Keratinocyte (primary cell): ENCODE data around the gene NCOA7. TPM values are rescaled to one million over a fixed set of nuclear protein-coding genes. Genes with fewer than 3 reads are reported as not detected.

Experiments used
- DNase-seq: peaks from one replicate; pipeline ENCODE4 v3.0.0-alpha.2; 2011; ENCODE audit warnings: low read depth, missing footprints, low spot score
- FAIRE-seq: peaks from 2 replicates; lab custom pipeline; 2011; peaks lifted over from hg19 to GRCh38; lab: Jason Lieb, UNC
- H2AFZ ChIP-seq: 2 replicates; pipeline ENCODE4 v1.6.0; 2012; ENCODE audit warnings: low read length, control low read depth, inconsistent platforms; ENCODE audit not compliant: control insufficient read depth
- H3K27ac ChIP-seq: 2 replicates; pipeline ENCODE4 v1.5.1; 2011; ENCODE audit warnings: low read length; ENCODE audit not compliant: control insufficient read depth, insufficient read depth
- H3K27me3 ChIP-seq: 3 replicates; pipeline ENCODE4 v1.6.0; 2011; ENCODE audit warnings: low read length; ENCODE audit not compliant: control insufficient read depth, insufficient read depth; ENCODE audit errors: extremely low read depth
- H3K36me3 ChIP-seq, 2 experiments: 2 replicates in 1 of 2; 3 replicates in 1 of 2; pipeline ENCODE4 v1.5.1; 2011; ENCODE audit warnings: low read length in 2 of 2, mild to moderate bottlenecking in 1 of 2; ENCODE audit not compliant: control insufficient read depth in 2 of 2, insufficient read depth in 2 of 2; ENCODE audit errors: extremely low read depth in 1 of 2
- H3K4me1 ChIP-seq: 3 replicates; pipeline ENCODE4 v1.5.1; 2011; ENCODE audit warnings: low read length; ENCODE audit not compliant: control insufficient read depth, insufficient read depth; ENCODE audit errors: extremely low read depth
- H3K4me2 ChIP-seq: 3 replicates; pipeline ENCODE4 v1.6.0; 2011; ENCODE audit warnings: low read depth, low read length; ENCODE audit not compliant: control insufficient read depth, insufficient read depth; ENCODE audit errors: extremely low read depth
- H3K4me3 ChIP-seq, 3 experiments: fragments of 200-600 bp in 1 of 3; sonication (generic) in 1 of 3; 2 replicates in 2 of 3; 3 replicates in 1 of 3; pipeline ENCODE4 v1.5.1; 2011 to 2016; ENCODE audit warnings: low read length in 3 of 3, mild to moderate bottlenecking in 3 of 3, control low read depth in 2 of 3, inconsistent platforms in 1 of 3, low read depth in 1 of 3, mixed read lengths in 1 of 3, mixed run types in 1 of 3, moderate library complexity in 1 of 3; ENCODE audit not compliant: control insufficient read depth in 2 of 3, insufficient read depth in 2 of 3; ENCODE audit errors: extremely low read depth in 1 of 3
- H3K79me2 ChIP-seq: 2 replicates; pipeline ENCODE4 v1.6.0; 2012; ENCODE audit warnings: low read length; ENCODE audit not compliant: control insufficient read depth, insufficient read depth
- H3K9ac ChIP-seq: 3 replicates; pipeline ENCODE4 v1.6.0; 2011; ENCODE audit warnings: low read length; ENCODE audit not compliant: control insufficient read depth, insufficient read depth; ENCODE audit errors: extremely low read depth
- H3K9me1 ChIP-seq: 3 replicates; pipeline ENCODE4 v1.6.0; 2011; ENCODE audit warnings: low read length; ENCODE audit not compliant: control insufficient read depth, insufficient read depth; ENCODE audit errors: extremely low read depth
- H3K9me3 ChIP-seq: 2 replicates; pipeline ENCODE4 v1.5.1; 2012; ENCODE audit warnings: low read depth, low read length; ENCODE audit not compliant: control insufficient read depth
- H4K20me1 ChIP-seq: 3 replicates; pipeline ENCODE4 v1.6.0; 2011; ENCODE audit warnings: low read length; ENCODE audit not compliant: control insufficient read depth, insufficient read depth; ENCODE audit errors: extremely low read depth
- CTCF ChIP-seq, 3 experiments: IDR thresholded peaks in 1 of 3; conservative IDR thresholded peaks in 1 of 3; optimal IDR thresholded peaks in 1 of 3; 2 replicates in 2 of 3; 3 replicates in 1 of 3; pipeline versions ENCODE3 to v1.5.1; 2011; ENCODE audit warnings: low read length in 3 of 3, mild to moderate bottlenecking in 3 of 3, moderate library complexity in 2 of 3, control low read depth in 1 of 3, inconsistent platforms in 1 of 3; ENCODE audit not compliant: insufficient read depth in 2 of 3; ENCODE audit errors: extremely low read depth in 1 of 3
- EZH2 ChIP-seq: IDR thresholded peaks from one replicate; pipeline ENCODE4 v1.6.1; 2012; ENCODE audit warnings: inconsistent platforms, mild to moderate bottlenecking, low read length, moderate library complexity
- dilution Hi-C: fragments of 300-500 bp; cut with MboI; formaldehyde crosslinking; loops from one replicate; pipeline ENCODE4 v1.7.0; 2020; ENCODE audit warnings: low sequenced_read_pairs; ENCODE audit not compliant: extremely low pct_ligation_motif_present
- polyA plus RNA-seq, 5 experiments: library from polyadenylated mRNA; depleted of rRNA in 3 of 5; stranded (reverse) in 3 of 5; stranded (forward) in 1 of 5; unstranded in 1 of 5; fragments of >200 nt; gene quantifications; 1 replicate in 1 of 5; 2 replicates in 3 of 5; 3 replicates in 1 of 5; pipeline versions ENCODE4 v1.2.1 to v1.2.3, GENCODE V29; 2011 to 2012; ENCODE audit warnings: missing spikeins in 2 of 5, low read depth in 1 of 5, low replicate concordance in 1 of 5

NCOA7 gene
- polyA plus RNA-seq, 1 donor (not counting 4 experiments of a cell fraction or from before 2014, with no cell fraction given), result 20.5 TPM

DNA sequence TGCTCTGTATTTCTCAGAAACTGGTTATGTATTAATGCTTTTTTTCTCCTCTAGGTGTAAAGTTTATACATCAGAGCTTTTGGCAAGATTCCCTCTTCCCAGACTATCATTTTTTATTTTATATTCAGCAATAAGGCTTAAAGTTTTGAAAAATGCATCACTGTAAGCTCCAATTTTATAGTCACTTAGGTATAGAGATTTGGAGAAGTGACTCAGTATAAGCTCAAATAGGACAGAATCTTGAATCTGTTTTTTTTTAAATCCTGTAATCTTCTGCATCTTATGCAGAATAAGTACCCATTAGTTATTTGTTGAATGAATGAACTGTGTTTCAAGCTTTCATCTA, 1.0 kb downstream of the NCOA7 start:
- Histone ChIP-seq H3K9me3 (no peaks in the 10 kb centered on the region), H3K4me2 (peak overlapping the region; percentile 90), H3K4me1 (peaks cover 37% of the 10 kb centered on the region), H3K9ac (no peak overlapping the region), H4K20me1 (no peaks in the 10 kb centered on the region), H2AFZ (no peak overlapping the region), H3K4me3 (peak overlapping the region in 1 of 3 experiments; percentile 85), H3K36me3 (no peaks in the 10 kb centered on the region), H3K27ac (no peak overlapping the region), H3K79me2 (peaks cover 5% of the 10 kb centered on the region), H3K27me3 (no peaks in the 10 kb centered on the region), H3K9me1 (no peaks in the 10 kb centered on the region)
- FAIRE-seq (no peak), DNase-seq (no peak)
- no peak for TF ChIP-seq CTCF (optimal IDR thresholded peaks at IDR 0.05 in 1 of 3, IDR thresholded peaks at IDR 0.05 in 1 of 3, conservative IDR thresholded peaks at IDR 0.05 in 1 of 3; ENCODE audit: extremely low read depth in 1 of 3, insufficient read depth in 2 of 3, low read length in 3 of 3)
- no peak for TF ChIP-seq EZH2
- dilution Hi-C loops, result no loop called here

- Histone ChIP-seq H3K4me3 (no peak overlapping the region), H3K36me3 (no peaks in the 10 kb centered on the region), H2AFZ (no peak overlapping the region), H3K9ac (no peak overlapping the region), H3K4me2 (peak overlapping the region; percentile 90), H4K20me1 (no peaks in the 10 kb centered on the region), H3K4me1 (peaks cover 37% of the 10 kb centered on the region), H3K27me3 (no peaks in the 10 kb centered on the region), H3K79me2 (peaks cover 5% of the 10 kb centered on the region), H3K9me3 (no peaks in the 10 kb centered on the region), H3K9me1 (no peaks in the 10 kb centered on the region), H3K27ac (peak overlapping the region; percentile 22)
- TF ChIP-seq EZH2 (no peak), CTCF (optimal IDR thresholded peaks at IDR 0.05 in 1 of 3, IDR thresholded peaks at IDR 0.05 in 1 of 3, conservative IDR thresholded peaks at IDR 0.05 in 1 of 3; ENCODE audit: extremely low read depth in 1 of 3, insufficient read depth in 2 of 3, low read length in 3 of 3) (no peak)
- DNase-seq (no peak), FAIRE-seq (no peak)
- dilution Hi-C loops, result no loop called here
Measured at GRCh38 chr6:125792172-125792571, 1.4 kb downstream of the NCOA7 start.
